Mesenchymal stem cell (in vitro differentiated cells and primary cell): Measurements from ENCODE around the gene KCNQ4.
A peak's percentile ranks its signal among the peaks of the same experiment; 100 is the strongest.

Experiments used
- DNase-seq: peaks from one replicate; pipeline ENCODE4 v3.0.0-alpha.2; 2013
- H2AFZ ChIP-seq: one replicate; pipeline ENCODE4 v1.6.1; 2013; ENCODE audit warnings: low read depth, mild to moderate bottlenecking, control low read depth, inconsistent platforms, low read length, moderate library complexity
- H2AK5ac ChIP-seq: 2 replicates; pipeline ENCODE4 v1.6.1; 2013; ENCODE audit warnings: low read length, moderate library complexity, mild to moderate bottlenecking, inconsistent platforms; ENCODE audit not compliant: severe bottlenecking
- H2BK120ac ChIP-seq: one replicate; pipeline ENCODE4 v1.6.1; 2013; ENCODE audit warnings: low read depth, mild to moderate bottlenecking, inconsistent platforms, low read length, moderate library complexity
- H2BK12ac ChIP-seq, 2 experiments: one replicate each; pipeline ENCODE4 v1.6.1; 2013; ENCODE audit warnings: inconsistent platforms in 2 of 2, low read length in 2 of 2, mild to moderate bottlenecking in 2 of 2, moderate library complexity in 2 of 2, control low read depth in 1 of 2
- H2BK15ac ChIP-seq: one replicate; pipeline ENCODE4 v1.6.1; 2013; ENCODE audit warnings: mild to moderate bottlenecking, low read depth, inconsistent platforms; ENCODE audit not compliant: poor library complexity, severe bottlenecking
- H2BK5ac ChIP-seq: 2 replicates; pipeline ENCODE4 v1.6.1; 2013; ENCODE audit warnings: low read depth, mild to moderate bottlenecking, low read length, control low read depth, inconsistent platforms; ENCODE audit not compliant: poor library complexity, severe bottlenecking
- H3K14ac ChIP-seq, 2 experiments: one replicate each; pipeline ENCODE4 v1.6.1; 2013; ENCODE audit warnings: inconsistent platforms in 2 of 2, low read length in 2 of 2, control low read depth in 1 of 2, mild to moderate bottlenecking in 1 of 2, moderate library complexity in 1 of 2
- H3K18ac ChIP-seq, 2 experiments: one replicate each; pipeline ENCODE4 v1.6.1; 2013; ENCODE audit warnings: inconsistent platforms in 2 of 2, low read length in 2 of 2, control low read depth in 1 of 2, low read depth in 1 of 2, mild to moderate bottlenecking in 1 of 2
- H3K23ac ChIP-seq, 2 experiments: one replicate each; pipeline ENCODE4 v1.6.1; 2013; ENCODE audit warnings: inconsistent platforms in 2 of 2, low read length in 2 of 2, mild to moderate bottlenecking in 2 of 2, moderate library complexity in 2 of 2, control low read depth in 1 of 2
- H3K27ac ChIP-seq: 2 replicates; pipeline ENCODE4 v1.5.1; 2013; ENCODE audit warnings: mild to moderate bottlenecking, moderate library complexity, low read length, control low read depth, inconsistent platforms; ENCODE audit not compliant: poor library complexity, severe bottlenecking
- H3K27me3 ChIP-seq, 2 experiments: 2 replicates each; pipeline versions ENCODE4 v1.6.1 to v1.7.0; 2013; ENCODE audit warnings: low read length in 2 of 2, mild to moderate bottlenecking in 2 of 2, moderate library complexity in 2 of 2, control low read depth in 1 of 2, inconsistent platforms in 1 of 2; ENCODE audit not compliant: control insufficient read depth in 1 of 2, insufficient read depth in 1 of 2
- H3K36me3 ChIP-seq, 2 experiments: 2 replicates each; pipeline versions ENCODE4 v1.6.1 to v1.7.0; 2013; ENCODE audit warnings: low read length in 2 of 2, control low read depth in 1 of 2, inconsistent platforms in 1 of 2, low read depth in 1 of 2, mild to moderate bottlenecking in 1 of 2; ENCODE audit not compliant: insufficient read depth in 2 of 2, control insufficient read depth in 1 of 2
- H3K4ac ChIP-seq, 2 experiments: one replicate each; pipeline ENCODE4 v1.6.1; 2013; ENCODE audit warnings: inconsistent platforms in 2 of 2, low read length in 2 of 2, mild to moderate bottlenecking in 2 of 2, moderate library complexity in 2 of 2, control low read depth in 1 of 2, low read depth in 1 of 2
- H3K4me1 ChIP-seq: 2 replicates; pipeline ENCODE4 v1.6.1; 2013; ENCODE audit warnings: low read depth, low read length, control low read depth; ENCODE audit not compliant: control insufficient read depth, insufficient read depth
- H3K4me2 ChIP-seq: 2 replicates; pipeline ENCODE4 v1.6.1; 2013; ENCODE audit warnings: low read length, mild to moderate bottlenecking, inconsistent platforms; ENCODE audit not compliant: poor library complexity, severe bottlenecking
- H3K4me3 ChIP-seq, 2 experiments: 2 replicates each; pipeline versions ENCODE4 v1.5.1 to v1.7.0; 2013; ENCODE audit warnings: low read length in 2 of 2, mild to moderate bottlenecking in 2 of 2, control low read depth in 1 of 2, low read depth in 1 of 2; ENCODE audit not compliant: insufficient read depth in 1 of 2
- H3K79me1 ChIP-seq: replicated peaks from 2 replicates; pipeline ENCODE4 v1.6.1; 2013; ENCODE audit warnings: mild to moderate bottlenecking, control low read depth, low read length, inconsistent platforms; ENCODE audit not compliant: poor library complexity, severe bottlenecking
- H3K9ac ChIP-seq: 2 replicates; pipeline ENCODE4 v1.7.0; 2013; ENCODE audit warnings: mild to moderate bottlenecking, low read length, moderate library complexity
- H3K9me3 ChIP-seq: 2 replicates; pipeline ENCODE4 v1.7.0; 2013; ENCODE audit warnings: mild to moderate bottlenecking, low read length; ENCODE audit not compliant: control insufficient read depth
- H4K8ac ChIP-seq: one replicate; pipeline ENCODE4 v1.6.1; 2013; ENCODE audit warnings: inconsistent platforms, mild to moderate bottlenecking, low read length, moderate library complexity
- H4K91ac ChIP-seq: one replicate; pipeline ENCODE4 v1.6.1; 2013; ENCODE audit warnings: mild to moderate bottlenecking, low read length, inconsistent platforms
- WGBS: methylation state at CpG from one replicate; pipeline ENCODE4 v1.1.7; 2013; ENCODE audit warnings: mixed read lengths; 5-methylcytosine and 5-hydroxymethylcytosine counted together

The KCNQ4 gene

GRCh38 chr1:40873863-40874472 lies 90.4 kb downstream of the KCNQ4 start:
- H3K79me1 ChIP-seq: no peaks in the 10 kb centered on the region
- no peak overlapping the region for H3K9ac ChIP-seq
- H2AFZ ChIP-seq: no peak overlapping the region
- peak overlapping the region; percentile 58 for H4K91ac ChIP-seq
- H3K18ac ChIP-seq: peak overlapping the region in 1 of 2 experiments; percentile 72
- H3K4ac ChIP-seq: peak overlapping the region in 1 of 2 experiments; percentile 24
- peak overlapping the region; percentile 44 to 50 for H2BK12ac ChIP-seq
- H3K27me3 ChIP-seq: no peaks in the 10 kb centered on the region
- WGBS: 100% methylated on average over 3 of the region's 7 CpGs
- H3K23ac ChIP-seq: no peak overlapping the region
- no peak for DNase-seq
- no peaks in the 10 kb centered on the region for H3K36me3 ChIP-seq
- H2BK15ac ChIP-seq: no peak overlapping the region
- H3K4me2 ChIP-seq: no peak overlapping the region
- no peak overlapping the region for H2BK120ac ChIP-seq
- H3K14ac ChIP-seq: no peak overlapping the region
- H3K4me1 ChIP-seq: peaks cover 21% of the 10 kb centered on the region
- H4K8ac ChIP-seq: no peak overlapping the region
- no peak overlapping the region for H2BK5ac ChIP-seq
- no peak overlapping the region for H3K4me3 ChIP-seq
- peak overlapping the region; percentile 7 for H2AK5ac ChIP-seq
- no peak overlapping the region for H3K27ac ChIP-seq
- peaks cover 22% of the 10 kb centered on the region for H3K9me3 ChIP-seq

- peak overlapping the region; percentile 96 for H3K27ac ChIP-seq
- H3K27me3 ChIP-seq: no peaks in the 10 kb centered on the region
- no peak overlapping the region for H3K9ac ChIP-seq
- no peak overlapping the region for H2AFZ ChIP-seq
- peak overlapping the region; percentile 87 for H2BK5ac ChIP-seq
- peaks cover 10% of the 10 kb centered on the region for H3K9me3 ChIP-seq
- peak overlapping the region; percentile 52 for H2BK120ac ChIP-seq
- 93% methylated on average over 2 of the region's 2 CpGs for WGBS
- H3K36me3 ChIP-seq: no peaks in the 10 kb centered on the region
- H3K23ac ChIP-seq: no peak overlapping the region
- peak overlapping the region in 1 of 2 experiments; percentile 13 for H3K4me3 ChIP-seq
- no peaks in the 10 kb centered on the region for H3K79me1 ChIP-seq
- peak overlapping the region; percentile 90 to 97 for H2BK12ac ChIP-seq
- peak overlapping the region; percentile 69 for H4K8ac ChIP-seq
- no peak overlapping the region for H3K14ac ChIP-seq
- H2BK15ac ChIP-seq: no peak overlapping the region
- peak overlapping the region; percentile 82 to 84 for H3K18ac ChIP-seq
- no peak overlapping the region for H4K91ac ChIP-seq
- H2AK5ac ChIP-seq: peak overlapping the region; percentile 99
- H3K4ac ChIP-seq: peak overlapping the region; percentile 47 to 67
- peaks cover 26% of the 10 kb centered on the region for H3K4me1 ChIP-seq
- no peak for DNase-seq
- H3K4me2 ChIP-seq: no peak overlapping the region
Observed at GRCh38 chr1:40876436-40876761, 92.8 kb downstream of the KCNQ4 start.

- Histone ChIP-seq H3K4me2 (no peak overlapping the region), H3K18ac (peak overlapping the region; percentile 23 to 44), H2BK15ac (no peak overlapping the region), H3K79me1 (no peaks in the 10 kb centered on the region), H3K23ac (no peak overlapping the region), H4K91ac (no peak overlapping the region), H3K27ac (peak overlapping the region; percentile 96), H2AK5ac (peak overlapping the region; percentile 87), H3K14ac (no peak overlapping the region), H3K9ac (peak overlapping the region; percentile 74), H3K4me3 (no peak overlapping the region), H3K36me3 (no peaks in the 10 kb centered on the region), H2AFZ (no peak overlapping the region), H3K4ac (peak overlapping the region in 1 of 2 experiments; percentile 91), H2BK120ac (peak overlapping the region; percentile 52), H2BK5ac (peak overlapping the region; percentile 57), H3K4me1 (peaks cover 26% of the 10 kb centered on the region), H4K8ac (peak overlapping the region; percentile 78), H3K9me3 (peaks cover 7% of the 10 kb centered on the region), H2BK12ac (peak overlapping the region in 1 of 2 experiments; percentile 70), H3K27me3 (no peaks in the 10 kb centered on the region)
- DNase-seq: peak; percentile 51
- 100% methylated on average over 1 of the region's 1 CpG for WGBS
Observed at GRCh38 chr1:40876891-40877290, 93.3 kb downstream of the KCNQ4 start.

GRCh38 chr1:40877698-40878097 lies 94.1 kb downstream of the KCNQ4 start:
- peak; percentile 87 for DNase-seq

More at GRCh38 chr1:40877698-40878097, 94.1 kb downstream of the KCNQ4 start:
- Histone ChIP-seq H3K4me1 (peaks cover 26% of the 10 kb centered on the region), H2AFZ (peak overlapping the region; percentile 79), H3K4me3 (no peak overlapping the region), H2AK5ac (peak overlapping the region; percentile 87), H3K27me3 (no peaks in the 10 kb centered on the region), H2BK15ac (peak overlapping the region; percentile 26), H3K14ac (no peak overlapping the region), H3K9ac (peak overlapping the region; percentile 74), H3K23ac (no peak overlapping the region), H3K4me2 (no peak overlapping the region), H2BK120ac (peak overlapping the region; percentile 22), H3K27ac (peak overlapping the region; percentile 96), H3K79me1 (no peaks in the 10 kb centered on the region), H2BK5ac (peak overlapping the region; percentile 57), H4K8ac (peak overlapping the region; percentile 78), H3K4ac (peak overlapping the region; percentile 73 to 89), H3K9me3 (peaks cover 7% of the 10 kb centered on the region), H3K36me3 (no peaks in the 10 kb centered on the region), H2BK12ac (peak overlapping the region; percentile 59 to 96), H3K18ac (peak overlapping the region; percentile 23 to 70), H4K91ac (peak overlapping the region; percentile 36)
- WGBS: 17% methylated on average over 4 of the region's 4 CpGs
